WTC11 (cell line): Measurements from ENCODE around the gene KDM1B. TPM values are rescaled to one million over a fixed set of nuclear protein-coding genes. Genes with fewer than 3 reads are reported as not detected.
A peak's percentile ranks its signal among the peaks of the same experiment; 100 is the strongest.

Source experiments
- ATAC-seq: fragments of 200-7000 bp; cut with Tn5 transposase; 2 replicates; pipeline ENCODE4 v1.10.0; 2021; ENCODE audit warnings: mild to moderate bottlenecking, moderate library complexity
- CTCF ChIA-PET: fragments of 300-600 bp; sonication (Branson Sonifier 250); formaldehyde crosslinking; loops from one replicate; lab custom pipeline; 2021; ENCODE audit warnings: antibody characterized with exemption; lab: Charles Lee
- POLR2A ChIA-PET: fragments of 350-600 bp; sonication (Branson Sonifier 250); formaldehyde crosslinking; loops from one replicate; lab custom pipeline; 2021; ENCODE audit warnings: antibody characterized with exemption; lab: Charles Lee
- DNase-seq: peaks from one replicate; pipeline ENCODE4 v3.0.0; 2021; ENCODE audit warnings: low spot score
- H3K27ac Mint-ChIP-seq: 2 replicates; pipeline ENCODE4 v1.8.0; 2021; ENCODE audit warnings: mixed read lengths
- H3K27me3 Mint-ChIP-seq: 2 replicates; pipeline ENCODE4 v1.8.0; 2021; ENCODE audit warnings: low read depth, mild to moderate bottlenecking, moderate library complexity, mixed read lengths
- H3K36me3 Mint-ChIP-seq: 2 replicates; pipeline ENCODE4 v1.8.0; 2021; ENCODE audit warnings: mixed read lengths
- H3K4me1 Mint-ChIP-seq: 2 replicates; pipeline ENCODE4 v1.8.0; 2022; ENCODE audit warnings: mixed read lengths
- H3K4me3 Mint-ChIP-seq: 2 replicates; pipeline ENCODE4 v1.8.0; 2021; ENCODE audit warnings: mild to moderate bottlenecking, moderate library complexity, mixed read lengths
- H3K9me3 Mint-ChIP-seq: 2 replicates; pipeline ENCODE4 v1.8.0; 2021; ENCODE audit warnings: mixed read lengths
- CBFB ChIP-seq: sonication (generic); formaldehyde crosslinking; IDR thresholded peaks from 2 replicates; pipeline ENCODE4 v1.8.1; 2022; ENCODE audit warnings: mild to moderate bottlenecking, low read depth, missing genetic modification reagents
- GTF2I ChIP-seq: fragments of 250-450 bp; sonication (Bioruptor Pico); conservative IDR thresholded peaks from 2 replicates; pipeline ENCODE4 v1.4.0; 2021; ENCODE audit warnings: mild to moderate bottlenecking
- HMGA2 ChIP-seq: fragments of 250-450 bp; sonication (Bioruptor Pico); IDR thresholded peaks from 2 replicates; pipeline ENCODE4 v1.4.0; 2021; ENCODE audit warnings: mild to moderate bottlenecking, moderate library complexity
- MYBL2 ChIP-seq: sonication (generic); formaldehyde crosslinking; IDR thresholded peaks from 2 replicates; pipeline ENCODE4 v1.8.1; 2023; ENCODE audit warnings: mild to moderate bottlenecking, moderate library complexity, missing genetic modification reagents
- NR1H2 ChIP-seq: sonication (generic); formaldehyde crosslinking; IDR thresholded peaks from 2 replicates; pipeline ENCODE4 v1.9.0; 2021; ENCODE audit warnings: mild to moderate bottlenecking, moderate library complexity, missing genetic modification reagents
- TEAD1 ChIP-seq: sonication (generic); formaldehyde crosslinking; IDR thresholded peaks from 2 replicates; pipeline ENCODE4 v1.8.0; 2022; ENCODE audit warnings: mild to moderate bottlenecking, missing genetic modification reagents
- ZNF263 ChIP-seq: sonication (generic); formaldehyde crosslinking; IDR thresholded peaks from 2 replicates; pipeline ENCODE4 v1.8.1; 2022; ENCODE audit warnings: low read depth, mild to moderate bottlenecking, moderate library complexity, missing genetic modification reagents
- ZNF317 ChIP-seq: sonication (generic); formaldehyde crosslinking; IDR thresholded peaks from 2 replicates; pipeline ENCODE4 v1.8.1; 2023; ENCODE audit warnings: low read depth, mild to moderate bottlenecking, moderate library complexity, missing genetic modification reagents, borderline replicate concordance
- total RNA-seq: library from RNA; stranded (reverse); gene quantifications from 3 replicates; pipeline ENCODE4 v1.2.3, GENCODE V29; 2021
- TF ChIP-seq, protein P1 (sequence below): sonication (generic); formaldehyde crosslinking; conservative IDR thresholded peaks from 2 replicates; pipeline ENCODE4 v1.8.1; 2022; ENCODE audit warnings: mild to moderate bottlenecking, missing genetic modification reagents
- TF ChIP-seq, protein P2 (sequence below): sonication (generic); formaldehyde crosslinking; IDR thresholded peaks from 2 replicates; pipeline ENCODE4 v1.8.1; 2023; ENCODE audit warnings: mild to moderate bottlenecking, missing genetic modification reagents
- TF ChIP-seq, protein P3 (sequence below): sonication (generic); formaldehyde crosslinking; IDR thresholded peaks from 2 replicates; pipeline ENCODE4 v1.8.0; 2023; ENCODE audit warnings: missing genetic modification reagents, mild to moderate bottlenecking, borderline replicate concordance
- TF ChIP-seq, protein P4 (sequence below): fragments of 250-450 bp; sonication (Bioruptor Pico); conservative IDR thresholded peaks from 2 replicates; pipeline ENCODE4 v1.9.0; 2021; ENCODE audit warnings: mild to moderate bottlenecking
- TF ChIP-seq, protein P5 (sequence below): sonication (generic); formaldehyde crosslinking; IDR thresholded peaks from 2 replicates; pipeline ENCODE4 v1.8.0; 2023; ENCODE audit warnings: missing genetic modification reagents
- TF ChIP-seq, protein P6 (sequence below): sonication (generic); formaldehyde crosslinking; IDR thresholded peaks from 2 replicates; pipeline ENCODE4 v1.8.0; 2023; ENCODE audit warnings: mild to moderate bottlenecking, missing genetic modification reagents
- TF ChIP-seq, protein P7 (sequence below): sonication (generic); formaldehyde crosslinking; IDR thresholded peaks from 2 replicates; pipeline ENCODE4 v1.8.1; 2022; ENCODE audit warnings: low read depth, mild to moderate bottlenecking, moderate library complexity, missing genetic modification reagents, borderline replicate concordance

The KDM1B gene
- total RNA-seq, 1 experiment from 2014 or later = 6.7 TPM

DNA sequence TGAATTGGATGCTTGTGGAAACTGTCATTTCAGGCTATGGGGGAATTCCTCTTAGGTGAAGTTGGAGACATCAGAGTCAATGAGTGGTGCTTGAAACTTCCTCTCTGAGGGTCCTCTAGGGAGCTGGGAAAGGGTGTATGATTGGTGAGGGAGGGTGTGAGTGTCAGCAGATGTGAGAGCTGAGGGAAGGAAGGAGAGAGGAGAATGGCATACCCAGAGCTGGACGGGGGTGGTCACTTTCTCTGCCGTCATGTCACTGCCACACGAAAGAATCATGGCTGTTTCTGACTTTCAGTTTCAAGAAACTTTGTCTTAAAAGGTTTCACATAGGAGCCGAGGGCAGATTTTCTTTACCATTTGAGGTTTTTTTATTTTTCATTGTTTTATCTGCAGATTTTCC, 58.8 kb downstream of the KDM1B start:
- no peaks in the 10 kb centered on the region for H3K9me3 Mint-ChIP-seq
- POLR2A ChIA-PET = no interaction called here
- TF ChIP-seq GTF2I (CRISPR knock-in tag) = no peak
- no peak for TF ChIP-seq NR1H2 (CRISPR knock-in tag)
- TF ChIP-seq, protein P1, sequence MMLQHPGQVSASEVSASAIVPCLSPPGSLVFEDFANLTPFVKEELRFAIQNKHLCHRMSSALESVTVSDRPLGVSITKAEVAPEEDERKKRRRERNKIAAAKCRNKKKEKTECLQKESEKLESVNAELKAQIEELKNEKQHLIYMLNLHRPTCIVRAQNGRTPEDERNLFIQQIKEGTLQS (CRISPR knock-in tag) = no peak
- no peak for TF ChIP-seq TEAD1
- no peak for TF ChIP-seq MYBL2 (CRISPR knock-in tag)
- no peak for TF ChIP-seq ZNF317 (CRISPR knock-in tag)
- TF ChIP-seq, protein P2, sequence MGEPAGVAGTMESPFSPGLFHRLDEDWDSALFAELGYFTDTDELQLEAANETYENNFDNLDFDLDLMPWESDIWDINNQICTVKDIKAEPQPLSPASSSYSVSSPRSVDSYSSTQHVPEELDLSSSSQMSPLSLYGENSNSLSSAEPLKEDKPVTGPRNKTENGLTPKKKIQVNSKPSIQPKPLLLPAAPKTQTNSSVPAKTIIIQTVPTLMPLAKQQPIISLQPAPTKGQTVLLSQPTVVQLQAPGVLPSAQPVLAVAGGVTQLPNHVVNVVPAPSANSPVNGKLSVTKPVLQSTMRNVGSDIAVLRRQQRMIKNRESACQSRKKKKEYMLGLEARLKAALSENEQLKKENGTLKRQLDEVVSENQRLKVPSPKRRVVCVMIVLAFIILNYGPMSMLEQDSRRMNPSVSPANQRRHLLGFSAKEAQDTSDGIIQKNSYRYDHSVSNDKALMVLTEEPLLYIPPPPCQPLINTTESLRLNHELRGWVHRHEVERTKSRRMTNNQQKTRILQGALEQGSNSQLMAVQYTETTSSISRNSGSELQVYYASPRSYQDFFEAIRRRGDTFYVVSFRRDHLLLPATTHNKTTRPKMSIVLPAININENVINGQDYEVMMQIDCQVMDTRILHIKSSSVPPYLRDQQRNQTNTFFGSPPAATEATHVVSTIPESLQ (CRISPR knock-in tag) = no peak
- no peaks in the 10 kb centered on the region for H3K4me1 Mint-ChIP-seq
- ATAC-seq = no peak
- H3K4me3 Mint-ChIP-seq = no peak overlapping the region
- H3K27me3 Mint-ChIP-seq = no peaks in the 10 kb centered on the region
- DNase-seq = no peak
- H3K27ac Mint-ChIP-seq = peak overlapping the region; percentile 75; the same call in 1 of the 2 replicates
- CTCF ChIA-PET = interaction anchor here (0.6 to 0.7 kb wide), 2 partner anchors 89 to 117 kb away, joined by 3 to 4 read pairs; no protein-coding TSS in a partner anchor
- peaks cover 19% of the 10 kb centered on the region for H3K36me3 Mint-ChIP-seq

DNA sequence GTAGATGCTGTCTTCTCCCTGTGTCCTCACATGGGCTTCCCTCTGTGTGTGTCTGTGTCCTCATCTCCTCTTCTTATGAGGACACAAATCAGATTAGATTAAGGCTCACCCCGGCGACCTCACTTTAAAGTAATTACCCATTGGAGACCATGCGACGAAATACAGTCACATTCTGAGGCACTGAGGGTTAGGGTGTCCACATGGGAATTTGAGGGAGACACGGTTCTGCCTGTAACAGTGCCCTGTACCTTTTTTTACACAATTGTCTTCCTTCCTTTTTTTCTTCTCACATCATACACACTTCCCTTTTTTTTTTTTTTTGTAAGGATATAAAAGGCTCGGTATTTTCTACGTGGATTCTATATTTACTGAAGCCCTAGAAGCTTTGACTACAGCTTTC, 60.2 kb downstream of the KDM1B start:
- H3K4me1 Mint-ChIP-seq = no peaks in the 10 kb centered on the region
- DNase-seq (no peak), ATAC-seq (no peak)
- H3K9me3 Mint-ChIP-seq = no peaks in the 10 kb centered on the region
- H3K27ac Mint-ChIP-seq = no peak overlapping the region
- peaks cover 25% of the 10 kb centered on the region for H3K36me3 Mint-ChIP-seq
- no peak overlapping the region for H3K4me3 Mint-ChIP-seq
- H3K27me3 Mint-ChIP-seq = no peaks in the 10 kb centered on the region
- TF ChIP-seq, protein P3, sequence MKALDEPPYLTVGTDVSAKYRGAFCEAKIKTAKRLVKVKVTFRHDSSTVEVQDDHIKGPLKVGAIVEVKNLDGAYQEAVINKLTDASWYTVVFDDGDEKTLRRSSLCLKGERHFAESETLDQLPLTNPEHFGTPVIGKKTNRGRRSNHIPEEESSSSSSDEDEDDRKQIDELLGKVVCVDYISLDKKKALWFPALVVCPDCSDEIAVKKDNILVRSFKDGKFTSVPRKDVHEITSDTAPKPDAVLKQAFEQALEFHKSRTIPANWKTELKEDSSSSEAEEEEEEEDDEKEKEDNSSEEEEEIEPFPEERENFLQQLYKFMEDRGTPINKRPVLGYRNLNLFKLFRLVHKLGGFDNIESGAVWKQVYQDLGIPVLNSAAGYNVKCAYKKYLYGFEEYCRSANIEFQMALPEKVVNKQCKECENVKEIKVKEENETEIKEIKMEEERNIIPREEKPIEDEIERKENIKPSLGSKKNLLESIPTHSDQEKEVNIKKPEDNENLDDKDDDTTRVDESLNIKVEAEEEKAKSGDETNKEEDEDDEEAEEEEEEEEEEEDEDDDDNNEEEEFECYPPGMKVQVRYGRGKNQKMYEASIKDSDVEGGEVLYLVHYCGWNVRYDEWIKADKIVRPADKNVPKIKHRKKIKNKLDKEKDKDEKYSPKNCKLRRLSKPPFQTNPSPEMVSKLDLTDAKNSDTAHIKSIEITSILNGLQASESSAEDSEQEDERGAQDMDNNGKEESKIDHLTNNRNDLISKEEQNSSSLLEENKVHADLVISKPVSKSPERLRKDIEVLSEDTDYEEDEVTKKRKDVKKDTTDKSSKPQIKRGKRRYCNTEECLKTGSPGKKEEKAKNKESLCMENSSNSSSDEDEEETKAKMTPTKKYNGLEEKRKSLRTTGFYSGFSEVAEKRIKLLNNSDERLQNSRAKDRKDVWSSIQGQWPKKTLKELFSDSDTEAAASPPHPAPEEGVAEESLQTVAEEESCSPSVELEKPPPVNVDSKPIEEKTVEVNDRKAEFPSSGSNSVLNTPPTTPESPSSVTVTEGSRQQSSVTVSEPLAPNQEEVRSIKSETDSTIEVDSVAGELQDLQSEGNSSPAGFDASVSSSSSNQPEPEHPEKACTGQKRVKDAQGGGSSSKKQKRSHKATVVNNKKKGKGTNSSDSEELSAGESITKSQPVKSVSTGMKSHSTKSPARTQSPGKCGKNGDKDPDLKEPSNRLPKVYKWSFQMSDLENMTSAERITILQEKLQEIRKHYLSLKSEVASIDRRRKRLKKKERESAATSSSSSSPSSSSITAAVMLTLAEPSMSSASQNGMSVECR (CRISPR knock-in tag) = no peak
- ChIA-PET CTCF (no interaction called here), POLR2A (no interaction called here)

DNA sequence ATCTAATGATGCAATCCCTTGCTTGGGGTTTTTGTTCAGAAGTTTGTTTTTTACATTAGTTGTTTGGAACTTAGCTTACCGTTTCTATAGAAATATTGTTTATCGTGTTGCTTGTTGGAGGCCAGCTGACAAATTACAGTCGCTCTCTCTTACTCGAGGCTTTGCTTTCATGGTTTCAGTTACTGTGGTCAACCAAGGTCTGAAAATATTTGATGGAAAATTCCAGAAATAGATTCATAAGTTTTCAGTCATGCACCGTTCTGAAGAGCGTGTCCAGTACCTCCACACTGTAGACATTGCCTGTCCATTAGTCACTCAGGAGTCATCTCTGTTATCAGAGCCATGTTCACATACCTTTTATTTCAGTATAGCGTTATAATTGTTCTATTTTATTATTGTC, 61.2 kb downstream of the KDM1B start:
- ATAC-seq = no peak
- no peak overlapping the region; the same call in 1 of the 2 replicates for H3K27ac Mint-ChIP-seq

DNA sequence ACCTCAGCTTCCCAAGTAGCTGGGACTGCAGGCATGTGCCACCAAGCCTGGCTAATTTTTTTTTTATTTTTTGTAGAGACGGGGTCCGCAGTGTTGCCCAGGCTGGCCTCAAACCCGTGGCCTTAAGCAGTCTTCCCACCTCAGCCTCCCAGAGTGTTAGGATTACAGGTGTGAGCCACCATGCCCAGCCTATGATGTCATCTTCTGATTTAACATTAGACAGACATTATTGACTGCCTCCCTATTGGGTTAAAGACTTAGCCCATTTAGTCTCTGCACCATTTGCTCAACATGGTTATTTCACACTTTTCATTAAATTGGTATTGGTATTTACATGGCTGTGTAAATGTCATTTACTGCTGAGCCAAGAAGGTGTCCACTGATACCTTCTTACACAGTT, 63.0 kb downstream of the KDM1B start:
- Mint-ChIP-seq H3K27ac (no peak overlapping the region; the same call in 1 of the 2 replicates), H3K27me3 (no peaks in the 10 kb centered on the region), H3K9me3 (no peaks in the 10 kb centered on the region), H3K36me3 (peaks cover 30% of the 10 kb centered on the region), H3K4me3 (no peak overlapping the region), H3K4me1 (peaks cover 8% of the 10 kb centered on the region; the same call in 1 of the 2 replicates)
- ChIA-PET CTCF (no interaction called here), POLR2A (interaction anchor here (0.6 kb wide), 1 partner anchor 42 kb away, joined by 5 read pairs; no protein-coding TSS in a partner anchor)
- ATAC-seq (no peak), DNase-seq (no peak)
- TF ChIP-seq, protein P4, sequence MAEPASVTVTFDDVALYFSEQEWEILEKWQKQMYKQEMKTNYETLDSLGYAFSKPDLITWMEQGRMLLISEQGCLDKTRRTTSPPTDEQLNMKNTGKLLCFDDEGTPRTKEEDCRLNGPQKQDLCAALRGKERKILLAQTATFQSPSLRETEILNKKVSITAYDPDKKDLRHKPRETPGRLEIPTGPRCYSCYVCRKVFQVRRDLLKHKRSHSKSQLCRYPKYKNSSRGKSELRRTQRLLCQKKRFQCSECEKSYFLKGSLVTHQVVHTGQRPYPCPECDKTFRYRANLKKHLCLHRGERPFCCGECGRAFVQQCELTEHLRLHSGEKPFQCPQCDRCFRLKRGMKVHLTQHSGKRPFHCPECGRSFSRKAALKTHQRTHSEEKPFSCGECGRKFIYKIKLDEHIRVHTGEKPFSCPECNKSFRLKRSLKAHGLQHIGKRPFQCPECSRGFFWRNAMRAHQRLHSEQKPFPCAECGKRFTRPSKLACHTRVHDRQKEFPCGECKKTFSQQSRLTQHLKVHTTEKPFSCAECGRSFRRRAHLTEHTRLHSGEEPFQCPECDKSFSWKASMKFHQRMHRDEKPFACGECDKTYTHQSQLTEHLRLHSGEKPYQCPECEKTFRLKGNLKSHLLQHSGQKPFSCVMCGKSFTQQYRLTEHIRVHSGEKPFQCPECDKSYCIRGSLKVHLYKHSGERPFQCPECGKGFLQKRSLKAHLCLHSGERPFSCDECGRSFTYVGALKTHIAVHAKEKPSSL = no peak
- TF ChIP-seq CBFB (CRISPR knock-in tag) = no peak
- TF ChIP-seq, protein P5, sequence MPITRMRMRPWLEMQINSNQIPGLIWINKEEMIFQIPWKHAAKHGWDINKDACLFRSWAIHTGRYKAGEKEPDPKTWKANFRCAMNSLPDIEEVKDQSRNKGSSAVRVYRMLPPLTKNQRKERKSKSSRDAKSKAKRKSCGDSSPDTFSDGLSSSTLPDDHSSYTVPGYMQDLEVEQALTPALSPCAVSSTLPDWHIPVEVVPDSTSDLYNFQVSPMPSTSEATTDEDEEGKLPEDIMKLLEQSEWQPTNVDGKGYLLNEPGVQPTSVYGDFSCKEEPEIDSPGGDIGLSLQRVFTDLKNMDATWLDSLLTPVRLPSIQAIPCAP (CRISPR knock-in tag) = no peak
- TF ChIP-seq, protein P6, sequence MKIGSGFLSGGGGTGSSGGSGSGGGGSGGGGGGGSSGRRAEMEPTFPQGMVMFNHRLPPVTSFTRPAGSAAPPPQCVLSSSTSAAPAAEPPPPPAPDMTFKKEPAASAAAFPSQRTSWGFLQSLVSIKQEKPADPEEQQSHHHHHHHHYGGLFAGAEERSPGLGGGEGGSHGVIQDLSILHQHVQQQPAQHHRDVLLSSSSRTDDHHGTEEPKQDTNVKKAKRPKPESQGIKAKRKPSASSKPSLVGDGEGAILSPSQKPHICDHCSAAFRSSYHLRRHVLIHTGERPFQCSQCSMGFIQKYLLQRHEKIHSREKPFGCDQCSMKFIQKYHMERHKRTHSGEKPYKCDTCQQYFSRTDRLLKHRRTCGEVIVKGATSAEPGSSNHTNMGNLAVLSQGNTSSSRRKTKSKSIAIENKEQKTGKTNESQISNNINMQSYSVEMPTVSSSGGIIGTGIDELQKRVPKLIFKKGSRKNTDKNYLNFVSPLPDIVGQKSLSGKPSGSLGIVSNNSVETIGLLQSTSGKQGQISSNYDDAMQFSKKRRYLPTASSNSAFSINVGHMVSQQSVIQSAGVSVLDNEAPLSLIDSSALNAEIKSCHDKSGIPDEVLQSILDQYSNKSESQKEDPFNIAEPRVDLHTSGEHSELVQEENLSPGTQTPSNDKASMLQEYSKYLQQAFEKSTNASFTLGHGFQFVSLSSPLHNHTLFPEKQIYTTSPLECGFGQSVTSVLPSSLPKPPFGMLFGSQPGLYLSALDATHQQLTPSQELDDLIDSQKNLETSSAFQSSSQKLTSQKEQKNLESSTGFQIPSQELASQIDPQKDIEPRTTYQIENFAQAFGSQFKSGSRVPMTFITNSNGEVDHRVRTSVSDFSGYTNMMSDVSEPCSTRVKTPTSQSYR (CRISPR knock-in tag) = no peak
- TF ChIP-seq HMGA2 (CRISPR knock-in tag) = no peak

More for the DNA sequence above, 61.2 kb downstream of the KDM1B start:
- no peak for DNase-seq
- CTCF ChIA-PET = no interaction called here
- peaks cover 5% of the 10 kb centered on the region; the same call in 1 of the 2 replicates for H3K4me1 Mint-ChIP-seq
- H3K27me3 Mint-ChIP-seq = no peaks in the 10 kb centered on the region
- H3K4me3 Mint-ChIP-seq = no peak overlapping the region
- POLR2A ChIA-PET = no interaction called here
- H3K36me3 Mint-ChIP-seq = peaks cover 25% of the 10 kb centered on the region
- TF ChIP-seq, protein P7, sequence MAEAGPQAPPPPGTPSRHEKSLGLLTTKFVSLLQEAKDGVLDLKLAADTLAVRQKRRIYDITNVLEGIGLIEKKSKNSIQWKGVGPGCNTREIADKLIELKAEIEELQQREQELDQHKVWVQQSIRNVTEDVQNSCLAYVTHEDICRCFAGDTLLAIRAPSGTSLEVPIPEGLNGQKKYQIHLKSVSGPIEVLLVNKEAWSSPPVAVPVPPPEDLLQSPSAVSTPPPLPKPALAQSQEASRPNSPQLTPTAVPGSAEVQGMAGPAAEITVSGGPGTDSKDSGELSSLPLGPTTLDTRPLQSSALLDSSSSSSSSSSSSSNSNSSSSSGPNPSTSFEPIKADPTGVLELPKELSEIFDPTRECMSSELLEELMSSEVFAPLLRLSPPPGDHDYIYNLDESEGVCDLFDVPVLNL (CRISPR knock-in tag) = no peak
- TF ChIP-seq ZNF263 (CRISPR knock-in tag) = no peak
- H3K9me3 Mint-ChIP-seq = no peaks in the 10 kb centered on the region
